Measurements from ENCODE around the gene ACTA2. TPM values are rescaled to one million over a fixed set of nuclear protein-coding genes. Genes with fewer than 3 reads are reported as not detected.

ACTA2 gene
- total RNA-seq, 1 experiment from 2014 or later, result 2.4 TPM

DNA sequence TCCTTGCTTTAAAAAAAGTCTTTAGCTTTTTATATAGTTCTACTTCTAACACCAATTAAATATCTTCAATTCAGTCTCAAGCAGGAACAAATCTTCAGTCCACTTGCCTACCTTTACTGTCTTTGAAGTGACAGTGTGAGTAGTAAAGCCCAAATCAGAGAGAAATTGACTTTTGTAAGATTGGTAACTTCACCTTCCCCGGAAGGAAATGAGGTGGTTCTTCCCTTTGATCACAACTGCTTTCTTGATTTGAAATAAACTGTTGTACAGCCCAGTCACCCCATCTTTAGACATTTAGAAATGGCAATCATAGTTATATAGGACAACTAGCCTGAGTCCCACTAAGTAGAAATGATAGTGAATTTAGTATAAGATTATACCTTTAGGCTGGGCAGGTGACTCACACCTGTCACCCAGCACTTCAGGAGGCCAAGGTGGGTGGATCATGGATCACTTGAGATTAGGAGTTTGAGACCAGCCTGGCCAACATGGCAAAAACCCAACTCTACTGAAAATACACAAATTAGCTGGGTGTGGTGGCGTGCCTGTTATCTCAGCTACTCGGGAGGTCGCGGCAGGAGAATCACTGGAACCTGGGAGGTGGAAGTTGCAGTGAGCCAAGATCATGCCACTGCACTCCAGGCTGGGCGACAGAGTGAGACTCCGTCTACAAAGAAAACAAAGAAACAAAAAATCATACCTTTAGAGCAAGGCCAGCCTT is 42.7 kb upstream of the ACTA2 start:
- H4K91ac ChIP-seq (ENCODE audit: insufficient read length, low read depth, low read length), result no peak overlapping the region
- H2BK12ac ChIP-seq (ENCODE audit: insufficient read length, low read depth, low read length), result no peak overlapping the region
- no peaks in the 10 kb centered on the region for H3K9me3 ChIP-seq (ENCODE audit: control insufficient read depth, low read depth, low read length)
- Mint-ChIP-seq H3K4me3 (no peak overlapping the region), H3K27me3 (ENCODE audit: low read depth) (peaks cover 22% of the 10 kb centered on the region), H3K36me3 (ENCODE audit: insufficient read depth in 1 of 3, low read depth in 3 of 3) (no peaks in the 10 kb centered on the region; a peak in 1 of 7 replicates), H3K4me1 (peaks cover 17 to 20% of the 10 kb centered on the region in 2 experiments), H3K9me3 (0 out of 5 replicates have a peak, but pooled peaks cover 0 to 2% of the 10 kb centered on the region in 2 experiments), H3K27ac (peak overlapping the region in 1 of 3 experiments; percentile 49; a peak in 1 of 7 replicates)
- H4K20me1 ChIP-seq (ENCODE audit: control insufficient read depth, insufficient read depth, insufficient read length), result no peaks in the 10 kb centered on the region
- no peaks in the 10 kb centered on the region; the same call in 1 of the 2 replicates for H3K27me3 ChIP-seq (ENCODE audit: insufficient read depth, low read length)
- H3K79me1 ChIP-seq (ENCODE audit: insufficient read depth, low read depth, low read length, poor library complexity, severe bottlenecking), result no peaks in the 10 kb centered on the region
- no peak overlapping the region for H3K56ac ChIP-seq (ENCODE audit: insufficient read length, low read depth, low read length)
- no peak overlapping the region for H2BK5ac ChIP-seq (ENCODE audit: insufficient read length, low read length)
- no peak overlapping the region for H2BK20ac ChIP-seq (ENCODE audit: low read depth, low read length, poor library complexity, severe bottlenecking)
- no peak overlapping the region for H3K23ac ChIP-seq (ENCODE audit: insufficient read length, low read depth, low read length)
- H3K27ac ChIP-seq (ENCODE audit: insufficient read length, low read depth, low read length), result no peak overlapping the region
- H3K4me2 ChIP-seq (ENCODE audit: insufficient read depth, insufficient read length, low read length), result no peak overlapping the region
- no peak overlapping the region for H2AFZ ChIP-seq (ENCODE audit: low read length)
- no peak overlapping the region for H3K9ac ChIP-seq (ENCODE audit: extremely low read depth, insufficient read length, low read length)
- no peak overlapping the region for H3K4ac ChIP-seq (ENCODE audit: low read depth, low read length)
- H2BK15ac ChIP-seq (ENCODE audit: low read depth, low read length), result no peak overlapping the region
- no peak overlapping the region for H2AK5ac ChIP-seq (ENCODE audit: insufficient read length, low read length)
- H4K8ac ChIP-seq (replicated peaks; ENCODE audit: insufficient read length, low read depth, low read length), result no peak overlapping the region
- TF ChIP-seq CTCF (conservative IDR thresholded peaks at IDR 0.05), result no peak
- H2BK120ac ChIP-seq (ENCODE audit: low read depth, low read length, poor library complexity, severe bottlenecking), result no peak overlapping the region
- no peak overlapping the region for H3K14ac ChIP-seq (ENCODE audit: insufficient read depth, low read length)
- no peak overlapping the region for H4K5ac ChIP-seq (ENCODE audit: insufficient read length, low read depth, low read length)
- H3T11ph ChIP-seq (ENCODE audit: low read length), result no peak overlapping the region
- no peaks in the 10 kb centered on the region for H3K79me2 ChIP-seq (ENCODE audit: insufficient read depth, low read length)
- H3K18ac ChIP-seq (ENCODE audit: insufficient read length, low read depth, low read length), result no peak overlapping the region
- peaks cover 15% of the 10 kb centered on the region for H3K23me2 ChIP-seq (ENCODE audit: insufficient read length, low read depth, low read length, poor library complexity, severe bottlenecking)
- no peak for DNase-seq
- no peaks in the 10 kb centered on the region for H3K4me1 ChIP-seq (ENCODE audit: insufficient read depth, low read length)
- no CpG with 5 or more reads among the region's 7 CpGs for WGBS (ENCODE audit: extremely low coverage, insufficient read length, low lambda C conversion rate)
